ENCODE data around the gene C11orf86. TPM values are rescaled to one million over a fixed set of nuclear protein-coding genes. Genes with fewer than 3 reads are reported as not detected.

C11orf86 gene
- total RNA-seq, 4 donors from 2014 or later, result not detected

DNA sequence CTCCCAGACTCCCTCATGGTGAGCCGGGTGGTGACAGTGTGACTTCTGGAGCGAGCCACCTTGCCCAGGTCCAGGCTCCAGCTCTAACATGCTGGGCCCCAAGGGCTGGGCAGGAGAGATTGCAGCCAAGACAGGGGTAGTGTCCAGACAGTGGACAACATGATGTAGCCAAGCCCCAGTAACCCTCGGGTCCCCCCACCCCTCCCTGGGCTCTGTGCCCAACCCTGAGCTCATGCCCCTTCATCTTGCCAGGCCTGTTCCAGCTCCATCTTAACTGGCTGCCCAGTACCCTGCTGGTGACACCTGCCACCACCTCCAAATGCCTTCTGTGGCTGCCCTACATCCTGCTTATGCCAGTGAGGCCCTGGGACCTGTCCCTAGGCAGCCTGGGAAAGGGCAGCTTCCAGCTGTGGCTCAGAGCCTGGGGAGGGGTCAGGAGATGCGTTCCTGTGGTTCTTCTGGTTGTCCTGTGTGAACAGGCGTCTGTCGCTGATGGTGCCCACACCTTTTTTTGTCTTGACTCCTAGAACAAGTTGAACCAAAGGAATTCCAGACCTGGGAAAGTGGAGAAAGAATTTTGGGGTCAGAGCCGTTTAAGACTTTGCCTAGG, 35.3 kb downstream of the C11orf86 start:
- 98% methylated on average over 5 of the region's 7 CpGs for WGBS
- no peak for DNase-seq (ENCODE audit: extremely low spot score)
- Histone ChIP-seq H3K27ac (replicated peaks in 1 of 4) (no peak overlapping the region), H3K27me3 (peaks cover 0 to 5% (median 0%) of the 10 kb centered on the region in 4 donors), H3K4me1 (no peaks in the 10 kb centered on the region), H3K9me3 (no peaks in the 10 kb centered on the region), H3K36me3 (no peaks in the 10 kb centered on the region), H3K4me3 (no peak overlapping the region)
- TF ChIP-seq POLR2A (IDR thresholded peaks at IDR 0.05; ENCODE audit: low read depth), result no peak
- TF ChIP-seq, protein P1, sequence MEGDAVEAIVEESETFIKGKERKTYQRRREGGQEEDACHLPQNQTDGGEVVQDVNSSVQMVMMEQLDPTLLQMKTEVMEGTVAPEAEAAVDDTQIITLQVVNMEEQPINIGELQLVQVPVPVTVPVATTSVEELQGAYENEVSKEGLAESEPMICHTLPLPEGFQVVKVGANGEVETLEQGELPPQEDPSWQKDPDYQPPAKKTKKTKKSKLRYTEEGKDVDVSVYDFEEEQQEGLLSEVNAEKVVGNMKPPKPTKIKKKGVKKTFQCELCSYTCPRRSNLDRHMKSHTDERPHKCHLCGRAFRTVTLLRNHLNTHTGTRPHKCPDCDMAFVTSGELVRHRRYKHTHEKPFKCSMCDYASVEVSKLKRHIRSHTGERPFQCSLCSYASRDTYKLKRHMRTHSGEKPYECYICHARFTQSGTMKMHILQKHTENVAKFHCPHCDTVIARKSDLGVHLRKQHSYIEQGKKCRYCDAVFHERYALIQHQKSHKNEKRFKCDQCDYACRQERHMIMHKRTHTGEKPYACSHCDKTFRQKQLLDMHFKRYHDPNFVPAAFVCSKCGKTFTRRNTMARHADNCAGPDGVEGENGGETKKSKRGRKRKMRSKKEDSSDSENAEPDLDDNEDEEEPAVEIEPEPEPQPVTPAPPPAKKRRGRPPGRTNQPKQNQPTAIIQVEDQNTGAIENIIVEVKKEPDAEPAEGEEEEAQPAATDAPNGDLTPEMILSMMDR (IDR thresholded peaks at IDR 0.05), result no peak
- no peak for TF ChIP-seq POLR2AphosphoS5 (IDR thresholded peaks at IDR 0.05)
- TF ChIP-seq EP300 (IDR thresholded peaks at IDR 0.05), result no peak
- intact Hi-C loops (cut with DNase I), result no loop called here

DNA sequence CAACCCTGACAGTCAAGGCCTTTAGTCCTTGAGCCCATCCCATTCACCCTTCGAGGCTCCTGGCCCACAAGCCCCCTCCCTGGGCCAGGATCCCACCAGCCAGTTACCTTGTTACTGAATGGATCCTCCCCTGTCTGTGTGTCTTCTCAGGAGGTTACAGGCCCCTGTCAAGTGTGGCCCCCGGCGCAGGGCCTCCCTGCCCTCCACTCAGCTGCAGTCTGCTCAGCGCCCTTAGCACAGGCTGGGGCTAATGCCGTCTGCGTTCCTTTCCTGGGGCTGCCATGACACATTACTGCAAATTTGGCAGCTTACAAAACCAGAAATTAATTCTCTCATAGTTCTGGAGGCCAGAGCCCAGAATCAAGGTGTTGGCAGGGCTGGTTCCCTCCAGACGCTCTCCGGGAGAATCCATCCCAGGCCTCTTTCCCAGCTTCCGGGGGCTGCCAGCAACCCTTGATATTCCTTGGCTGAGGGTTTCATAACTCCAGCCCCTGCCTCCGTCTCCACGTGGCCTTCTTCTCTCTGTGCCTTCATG, 38.5 kb downstream of the C11orf86 start:
- WGBS, result 93% methylated on average over 11 of the region's 11 CpGs

DNA sequence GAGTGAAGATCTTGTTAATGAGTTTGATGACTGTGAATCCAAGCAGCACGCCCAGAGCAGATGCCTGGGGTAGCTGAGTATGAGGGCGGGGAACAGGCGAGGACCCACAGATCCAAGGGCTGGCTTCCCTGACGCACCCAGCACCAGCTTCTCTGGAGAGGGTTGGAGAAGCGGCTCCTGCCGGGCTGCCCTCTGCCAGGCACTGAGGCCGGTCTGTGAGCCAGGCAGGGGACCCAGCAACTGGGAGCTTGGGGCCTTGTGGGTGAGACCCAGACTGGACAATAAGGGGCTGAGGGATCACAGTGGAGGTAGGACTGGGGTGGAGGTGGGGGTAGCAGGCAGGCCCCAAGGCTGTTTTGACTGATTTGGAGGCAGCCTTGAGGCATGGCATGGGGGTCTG, 39.2 kb downstream of the C11orf86 start:
- WGBS, result 88% methylated on average over 7 of the region's 7 CpGs
- Histone ChIP-seq H3K27me3 (peaks cover 0 to 6% (median 0%) of the 10 kb centered on the region in 4 donors), H3K4me3 (no peak overlapping the region), H3K4me1 (no peaks in the 10 kb centered on the region), H3K9me3 (no peaks in the 10 kb centered on the region), H3K36me3 (no peaks in the 10 kb centered on the region), H3K27ac (replicated peaks in 1 of 4) (no peak overlapping the region)
- no peak for DNase-seq (ENCODE audit: extremely low spot score)
- TF ChIP-seq, protein P1 (IDR thresholded peaks at IDR 0.05), result no peak
- no peak for TF ChIP-seq POLR2AphosphoS5 (IDR thresholded peaks at IDR 0.05)
- no peak for TF ChIP-seq POLR2A (IDR thresholded peaks at IDR 0.05; ENCODE audit: low read depth)
- TF ChIP-seq EP300 (IDR thresholded peaks at IDR 0.05), result no peak
- intact Hi-C loops (cut with DNase I), result no loop called here

More for the DNA sequence above, 38.5 kb downstream of the C11orf86 start:
- no peak for TF ChIP-seq POLR2AphosphoS5 (IDR thresholded peaks at IDR 0.05)
- TF ChIP-seq, protein P1 (IDR thresholded peaks at IDR 0.05), result no peak
- TF ChIP-seq POLR2A (IDR thresholded peaks at IDR 0.05; ENCODE audit: low read depth), result no peak
- no peak for TF ChIP-seq EP300 (IDR thresholded peaks at IDR 0.05)
- no peak for DNase-seq (ENCODE audit: extremely low spot score)
- intact Hi-C loops (cut with DNase I), result no loop called here
- Histone ChIP-seq H3K27ac (replicated peaks in 1 of 4) (no peak overlapping the region), H3K36me3 (no peaks in the 10 kb centered on the region), H3K27me3 (peaks cover 0 to 6% (median 0%) of the 10 kb centered on the region in 4 donors), H3K9me3 (no peaks in the 10 kb centered on the region), H3K4me3 (no peak overlapping the region), H3K4me1 (no peaks in the 10 kb centered on the region)

DNA sequence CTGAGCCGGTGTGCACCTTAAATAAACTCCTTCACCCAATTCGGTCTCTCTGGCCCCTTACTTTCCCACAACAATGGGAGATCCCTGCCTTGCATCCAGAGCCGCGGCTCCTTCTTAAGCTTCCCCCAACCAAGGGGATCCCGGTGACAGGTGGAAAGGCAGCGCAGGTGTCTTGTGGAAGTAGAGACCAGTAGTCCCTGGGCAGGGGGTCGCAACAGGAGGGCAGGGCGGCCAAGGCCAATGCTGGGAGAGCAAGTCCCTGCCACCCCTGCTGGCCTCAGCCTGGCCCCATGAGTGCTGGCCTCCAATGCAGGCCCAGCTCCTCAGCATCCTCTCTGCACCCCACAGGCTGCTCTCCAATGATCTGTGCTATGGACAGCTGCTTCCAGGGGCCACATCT, 39.9 kb downstream of the C11orf86 start:
- Histone ChIP-seq H3K9me3 (no peaks in the 10 kb centered on the region), H3K4me1 (no peaks in the 10 kb centered on the region), H3K4me3 (no peak overlapping the region), H3K36me3 (no peaks in the 10 kb centered on the region), H3K27me3 (peaks cover 0 to 6% (median 0%) of the 10 kb centered on the region in 4 donors), H3K27ac (replicated peaks in 1 of 4) (no peak overlapping the region)
- WGBS, result 90% methylated on average over 6 of the region's 8 CpGs
- TF ChIP-seq POLR2AphosphoS5 (IDR thresholded peaks at IDR 0.05) (no peak), POLR2A (IDR thresholded peaks at IDR 0.05; ENCODE audit: low read depth) (no peak), EP300 (IDR thresholded peaks at IDR 0.05) (no peak)
- TF ChIP-seq, protein P1 (IDR thresholded peaks at IDR 0.05), result no peak
- no peak for DNase-seq (ENCODE audit: extremely low spot score)
- intact Hi-C loops (cut with DNase I), result no loop called here
